Daoy (cell line): Measurements from ENCODE around the gene IQCK. TPM values are rescaled to one million over a fixed set of nuclear protein-coding genes. Genes with fewer than 3 reads are reported as not detected.

ENCODE experiments used
- DNase-seq: peaks from one replicate; pipeline ENCODE4 v3.0.0-alpha.2; 2015; ENCODE audit warnings: low read depth
- total RNA-seq: library from RNA; depleted of rRNA; stranded (reverse); fragments of >200 nt; shearing (Covaris generic); gene quantifications from 2 replicates; pipeline ENCODE4 v1.2.3, GENCODE V29; 2014

Gene IQCK
- total RNA-seq, 1 experiment from 2014 or later = 14.9 TPM

DNA sequence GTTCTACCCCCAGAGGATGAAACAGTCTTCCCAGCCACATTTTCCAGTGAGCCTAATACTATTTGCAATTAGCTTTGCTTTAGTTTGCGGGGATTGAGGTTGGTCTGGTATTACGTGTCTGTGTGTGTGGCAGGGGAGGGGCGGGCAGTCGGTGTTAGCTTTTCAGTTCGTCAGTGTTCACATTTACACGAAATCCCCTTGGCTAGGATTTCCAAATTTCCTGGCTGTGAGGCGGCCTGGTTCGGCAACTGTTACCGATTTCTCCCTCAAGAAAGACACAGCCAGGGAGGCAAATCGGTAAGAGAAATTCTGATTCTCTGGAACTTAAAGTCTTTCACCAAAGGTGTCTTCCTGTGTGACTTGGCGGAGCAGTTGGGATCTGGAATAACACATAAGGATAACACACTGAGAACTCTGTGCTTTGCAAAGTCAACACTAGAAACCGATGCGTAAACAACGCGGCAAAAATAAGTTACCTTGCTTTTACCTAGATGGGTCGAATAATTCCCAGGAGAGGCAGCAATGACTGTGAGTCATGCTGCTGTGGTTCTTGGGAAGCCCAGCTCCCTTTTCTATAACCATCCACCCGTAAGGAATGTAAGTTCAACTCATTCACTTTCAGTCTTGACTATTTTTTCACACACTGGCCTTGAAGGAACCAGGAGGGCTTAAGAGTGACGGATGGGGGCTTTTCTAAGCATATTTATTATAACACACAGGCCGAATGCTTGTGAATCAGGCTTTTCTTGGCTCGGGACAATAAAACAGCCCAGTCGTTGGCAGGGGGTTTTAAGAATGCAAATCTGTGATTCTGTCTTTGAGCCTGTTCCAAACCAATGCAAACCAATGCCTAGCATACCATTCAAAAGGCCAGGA lies 142.3 kb downstream of the IQCK start:
- peak; percentile 82 for DNase-seq

DNA sequence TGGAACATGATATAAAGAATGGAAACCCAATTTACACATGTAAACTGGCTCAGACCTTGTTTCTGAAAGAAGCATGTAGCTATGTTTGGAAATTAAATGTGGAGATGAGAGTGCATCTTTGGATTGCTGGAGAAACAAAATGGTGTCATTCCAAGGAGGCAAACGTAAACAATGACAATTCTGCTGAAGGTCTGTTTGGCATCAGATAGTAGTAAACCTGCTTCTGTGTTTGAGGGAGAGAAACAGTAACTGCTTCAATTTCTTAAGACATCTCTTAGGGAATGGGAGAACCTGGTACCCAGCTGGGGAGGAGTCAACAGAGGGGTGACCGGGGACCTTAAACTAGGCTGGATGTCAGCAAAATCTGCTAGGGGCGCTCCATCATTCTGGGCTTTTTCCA lies 143.1 kb downstream of the IQCK start:
- DNase-seq = no peak

DNA sequence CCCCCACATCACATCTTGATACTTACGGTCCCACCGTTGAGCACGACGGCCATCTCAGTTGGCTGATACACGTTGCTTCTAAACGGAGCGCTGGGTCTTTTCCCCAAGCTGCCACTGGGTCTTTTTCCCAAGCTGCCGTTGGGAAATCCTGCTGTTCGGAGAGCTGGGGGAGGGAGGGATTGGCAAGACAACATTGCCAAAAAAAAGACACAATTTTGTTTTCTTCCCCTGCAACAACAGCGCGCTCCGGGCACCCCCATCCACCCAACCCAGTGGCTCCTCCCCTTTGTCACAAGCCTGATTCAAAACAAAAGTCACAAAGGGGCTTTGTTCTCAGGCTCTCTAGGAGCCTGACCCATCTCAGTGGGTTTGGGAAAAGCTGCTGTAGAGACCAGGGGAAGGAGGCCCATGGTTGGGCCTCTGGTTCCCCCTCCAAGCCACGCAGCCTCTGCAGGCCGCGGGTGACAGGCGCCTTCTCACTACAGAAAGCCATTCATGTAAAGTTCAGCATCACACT lies 143.8 kb downstream of the IQCK start:
- DNase-seq = no peak

DNA sequence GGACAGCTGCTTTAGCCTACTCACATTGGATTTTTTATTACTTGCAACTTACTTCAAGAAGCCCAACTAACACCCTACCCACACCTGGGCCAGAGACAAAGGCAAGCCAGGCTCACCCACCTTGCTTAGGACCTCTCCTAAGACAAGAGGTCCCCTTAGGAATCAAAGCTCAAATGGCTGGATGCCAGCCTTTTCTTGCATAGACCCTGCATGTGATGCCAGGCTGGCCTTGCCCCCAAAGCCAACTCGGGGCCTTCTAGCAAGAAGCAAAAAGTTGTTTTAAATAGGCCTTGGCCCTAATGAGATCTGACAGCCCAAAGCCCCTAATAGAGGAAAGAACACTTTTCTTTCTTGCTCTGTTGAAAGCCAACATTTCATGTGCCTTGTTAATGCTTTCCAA lies 145.9 kb downstream of the IQCK start:
- no peak for DNase-seq

DNA sequence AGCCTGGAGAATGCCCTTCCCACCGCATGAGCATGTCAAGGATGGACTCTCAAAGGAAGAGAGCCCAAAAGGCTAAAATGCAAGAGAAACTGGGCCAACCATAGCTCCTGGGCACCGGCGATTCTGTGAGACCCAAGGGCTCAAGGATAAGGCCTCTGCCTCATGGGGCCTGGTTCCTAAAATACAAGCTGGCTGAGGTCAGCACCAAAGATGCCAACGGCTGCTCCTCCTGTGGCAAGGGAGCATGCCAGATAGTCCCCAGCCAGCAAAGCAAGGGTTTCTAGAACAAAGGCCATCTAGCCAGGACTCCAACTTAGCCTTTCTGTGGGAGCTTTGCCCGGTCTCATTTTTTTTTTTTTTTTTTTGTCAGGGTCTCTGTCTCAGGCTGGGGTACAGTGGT lies 146.5 kb downstream of the IQCK start:
- no peak for DNase-seq

DNA sequence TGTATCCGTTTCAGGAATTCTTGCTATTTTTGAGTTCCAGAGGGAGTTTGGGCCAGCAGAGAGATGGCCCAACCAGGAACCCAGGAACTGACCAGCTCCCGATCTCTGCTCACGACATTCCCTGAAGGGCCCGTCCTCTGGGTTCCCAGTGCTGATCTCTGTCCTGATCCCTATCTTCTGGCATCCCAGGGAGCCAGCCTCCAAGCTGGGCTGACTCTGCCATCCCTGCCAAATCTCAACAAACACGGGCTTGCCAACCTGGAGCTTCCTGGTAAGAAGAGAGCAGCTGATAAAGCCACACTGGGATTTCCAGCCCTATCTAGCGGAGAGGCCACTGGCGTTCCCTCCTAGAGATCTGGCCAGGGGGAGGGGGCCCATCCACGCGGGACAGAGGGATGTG lies 150.3 kb downstream of the IQCK start:
- DNase-seq = no peak

DNA sequence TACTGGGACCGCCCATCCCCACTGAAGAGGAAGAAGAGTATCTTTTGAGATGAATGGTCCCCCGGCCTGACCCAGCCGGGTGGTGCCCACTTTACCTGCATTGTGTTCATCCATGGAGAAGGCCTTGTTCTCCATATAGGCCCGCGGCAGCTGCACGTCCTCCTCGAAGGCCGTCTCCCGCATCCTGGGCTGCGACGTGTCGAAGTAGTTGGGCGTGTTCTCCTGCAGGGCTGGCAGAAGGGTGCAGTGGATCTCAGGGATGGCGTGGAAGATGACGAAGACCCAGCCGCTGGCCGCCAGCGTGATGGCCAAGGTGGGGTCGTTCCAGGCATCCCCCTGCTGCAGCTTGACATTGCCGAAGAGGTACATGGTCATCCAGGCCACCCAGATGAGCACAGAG lies 153.7 kb downstream of the IQCK start:
- DNase-seq = no peak

DNA sequence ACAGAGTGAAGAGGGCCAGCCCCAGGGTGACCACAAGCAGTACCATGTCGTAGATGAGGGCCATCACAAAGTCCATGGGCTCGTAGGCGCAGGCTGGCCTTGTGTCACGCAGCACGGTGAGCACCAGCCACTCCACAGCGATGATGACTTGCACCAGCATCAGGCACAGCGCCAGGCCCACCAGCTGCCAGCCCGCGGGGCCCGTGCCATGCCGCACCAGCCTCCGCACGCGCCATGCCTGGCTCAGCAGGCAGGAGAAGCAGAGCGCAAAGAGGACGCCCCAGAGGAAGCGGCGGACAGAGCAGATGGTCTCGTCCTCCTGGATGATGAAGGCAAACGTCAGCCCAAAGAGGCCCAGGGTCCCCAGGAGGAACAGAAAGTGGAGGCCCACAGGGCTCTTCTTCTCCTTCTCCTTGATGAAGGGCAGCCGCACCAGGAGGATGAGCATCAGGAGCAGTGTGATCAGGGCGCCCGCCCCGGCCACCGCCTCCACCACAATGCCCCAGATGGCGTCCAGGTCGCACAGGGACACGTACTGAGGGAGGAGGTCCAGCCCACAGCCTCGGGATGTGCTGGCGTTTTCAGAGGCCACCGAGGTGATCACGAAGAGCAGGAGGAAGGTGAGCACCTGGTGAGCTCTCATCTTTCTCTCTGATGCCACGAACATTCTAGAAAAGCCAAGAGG lies 154.2 kb downstream of the IQCK start:
- DNase-seq = no peak

DNA sequence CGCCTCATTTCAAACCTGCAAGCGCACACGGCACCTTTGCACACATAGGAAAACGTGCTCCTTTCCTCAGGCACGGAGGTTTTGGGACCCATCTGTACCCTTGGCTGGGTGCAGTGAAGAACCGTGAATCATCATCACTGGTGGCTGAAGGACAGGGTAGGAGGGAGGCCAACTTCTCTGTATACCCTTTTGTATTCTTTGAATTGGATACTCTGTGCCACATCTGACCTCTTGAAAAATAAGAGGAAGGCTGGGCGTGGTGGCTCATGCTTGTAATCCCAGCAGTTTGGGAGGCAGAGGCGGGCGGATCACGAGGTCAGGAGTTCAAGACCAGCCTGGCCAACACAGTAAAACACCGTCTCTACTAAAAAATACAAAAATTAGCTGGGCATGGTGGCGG lies 154.9 kb downstream of the IQCK start:
- DNase-seq = no peak

DNA sequence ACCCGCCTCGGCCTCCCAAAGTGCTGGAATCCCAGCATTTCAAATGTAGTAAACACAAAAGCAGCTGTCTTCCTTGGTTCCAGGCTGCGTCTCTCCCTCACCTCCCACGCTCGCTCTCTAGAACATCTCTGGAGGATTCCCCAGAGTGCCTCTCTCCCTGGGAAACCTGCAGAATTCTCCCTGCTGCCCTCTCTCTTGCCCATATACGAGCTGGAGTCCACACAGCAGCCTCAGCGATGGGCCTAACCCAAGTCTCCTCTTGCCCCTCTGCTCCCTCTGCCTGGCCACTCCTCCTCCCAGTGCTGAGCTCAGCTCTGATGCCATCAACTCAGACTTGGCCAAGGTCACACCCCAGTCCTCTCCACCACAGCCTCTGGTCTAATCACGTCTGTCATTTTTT lies 156.0 kb downstream of the IQCK start:
- DNase-seq = no peak

DNA sequence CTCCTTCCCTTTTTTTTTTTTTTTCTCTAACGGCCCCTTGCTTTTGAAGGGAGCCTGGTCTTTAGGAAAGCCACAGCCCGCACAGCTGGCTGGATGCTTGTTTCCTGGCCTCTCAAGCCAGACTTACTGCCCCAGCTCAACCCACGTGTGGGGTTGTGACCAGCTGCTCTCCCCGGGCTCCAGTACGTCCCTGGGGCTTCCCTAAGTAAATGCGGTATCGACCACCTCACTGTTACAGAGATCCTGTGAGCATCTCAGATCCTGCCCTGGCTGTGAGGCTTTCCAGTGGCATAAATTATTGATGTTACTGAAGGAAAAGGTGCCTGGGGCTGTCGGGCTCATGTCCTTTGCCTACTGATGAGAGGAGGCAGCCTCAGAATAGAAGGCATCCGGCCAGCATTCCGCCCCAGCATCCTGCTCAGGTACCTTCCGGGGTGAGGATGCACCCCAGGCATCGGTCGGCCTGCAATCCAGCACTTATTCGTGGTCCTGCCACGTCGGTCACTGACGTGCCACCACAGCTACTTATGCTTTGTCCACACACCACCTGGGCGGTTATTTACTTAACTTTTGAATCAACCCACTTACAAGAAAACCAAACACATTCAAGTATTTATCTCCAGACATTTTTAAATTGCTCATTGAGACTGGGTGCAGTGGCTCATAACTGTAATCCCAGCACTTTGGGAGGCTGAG lies 156.9 kb downstream of the IQCK start:
- no peak for DNase-seq

DNA sequence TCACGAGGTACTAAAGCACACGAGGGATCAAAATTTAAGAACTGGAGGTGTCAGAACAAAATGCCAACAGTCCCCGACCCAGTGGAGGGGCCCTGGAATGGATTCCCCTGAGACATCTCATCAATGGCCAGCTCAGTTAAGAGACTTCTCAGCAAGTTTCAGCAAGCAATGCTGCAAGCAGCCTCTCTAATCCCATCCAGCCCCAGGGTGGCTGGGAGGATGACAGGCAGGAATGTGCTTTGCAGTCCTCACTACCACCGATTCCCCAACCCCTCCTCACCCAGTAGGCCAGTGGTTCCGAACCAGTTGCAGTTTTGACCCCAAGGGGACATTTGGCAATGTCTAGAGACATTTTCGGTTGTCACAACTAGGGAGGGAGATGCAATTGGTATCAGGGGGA lies 157.8 kb downstream of the IQCK start:
- DNase-seq = no peak

DNA sequence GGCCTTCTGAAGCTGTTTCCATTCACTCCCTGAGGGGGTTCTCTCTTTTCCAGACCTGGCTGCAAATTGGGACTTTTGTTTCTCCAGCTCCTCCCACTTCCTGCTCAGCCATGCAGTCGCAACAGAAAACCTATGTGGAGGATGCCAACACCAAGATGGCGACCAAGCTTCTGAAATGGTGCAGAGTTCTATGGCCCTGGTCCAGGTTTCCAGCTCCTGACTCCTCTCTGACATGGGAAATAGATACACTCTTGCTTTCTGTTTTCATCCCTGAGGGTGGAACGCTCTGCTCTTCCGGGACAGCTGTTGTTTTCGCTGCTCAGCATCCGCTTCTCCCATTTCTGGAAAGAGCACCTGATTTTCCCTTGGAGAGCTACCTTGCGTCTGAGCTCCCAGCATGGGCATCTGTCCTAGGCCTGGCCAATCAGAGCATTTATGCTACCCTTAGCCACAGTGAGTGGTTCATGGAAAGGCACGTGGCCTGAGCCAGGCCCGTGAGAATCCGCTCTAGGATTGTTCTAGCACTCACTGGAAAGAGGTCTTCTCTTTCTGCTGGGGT lies 158.5 kb downstream of the IQCK start:
- no peak for DNase-seq

DNA sequence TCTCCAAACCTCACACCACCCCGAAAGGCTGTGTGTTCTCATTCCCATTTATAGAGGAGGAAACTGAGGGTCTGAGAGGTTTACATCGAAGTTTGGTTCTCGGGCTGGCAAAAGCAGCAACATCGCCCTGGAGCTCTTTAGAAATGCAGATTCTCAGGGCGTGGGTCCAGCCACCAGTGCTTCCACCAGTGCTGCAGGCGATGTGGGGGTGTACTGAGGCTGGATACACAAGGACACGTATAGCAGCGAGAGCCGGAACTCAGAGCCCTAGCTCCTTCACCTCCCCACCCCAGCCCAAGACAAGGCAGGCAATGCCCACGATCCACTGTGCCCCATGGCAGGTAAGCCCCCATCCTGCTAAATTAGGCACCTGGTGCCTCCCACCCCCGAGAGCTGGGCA lies 160.7 kb downstream of the IQCK start:
- DNase-seq = no peak

DNA sequence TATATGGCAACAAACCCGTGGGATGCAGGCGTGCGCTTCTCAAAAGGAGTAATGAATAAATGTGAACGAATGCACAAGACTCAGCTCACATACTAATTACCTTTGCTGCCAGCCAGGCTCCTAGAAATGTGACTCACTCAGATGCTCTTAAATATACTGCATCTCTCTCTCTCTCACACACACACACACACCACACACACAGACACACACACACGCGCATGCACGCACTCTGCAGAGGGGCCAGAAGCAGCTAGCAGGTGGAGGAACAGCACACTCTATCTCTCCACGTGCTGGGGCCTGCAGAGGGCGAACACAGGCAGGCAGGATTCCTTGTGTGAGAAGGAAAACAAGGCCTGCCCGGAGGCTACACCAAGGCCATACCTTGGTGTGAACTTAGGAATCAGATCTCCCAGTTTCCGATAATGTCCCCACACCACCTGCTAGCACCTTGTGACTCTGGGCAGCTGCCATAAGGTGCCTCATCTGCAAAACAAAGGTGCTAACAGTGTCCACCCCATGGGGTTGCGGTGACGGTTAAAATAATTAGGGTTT lies 161.2 kb downstream of the IQCK start:
- DNase-seq = no peak

DNA sequence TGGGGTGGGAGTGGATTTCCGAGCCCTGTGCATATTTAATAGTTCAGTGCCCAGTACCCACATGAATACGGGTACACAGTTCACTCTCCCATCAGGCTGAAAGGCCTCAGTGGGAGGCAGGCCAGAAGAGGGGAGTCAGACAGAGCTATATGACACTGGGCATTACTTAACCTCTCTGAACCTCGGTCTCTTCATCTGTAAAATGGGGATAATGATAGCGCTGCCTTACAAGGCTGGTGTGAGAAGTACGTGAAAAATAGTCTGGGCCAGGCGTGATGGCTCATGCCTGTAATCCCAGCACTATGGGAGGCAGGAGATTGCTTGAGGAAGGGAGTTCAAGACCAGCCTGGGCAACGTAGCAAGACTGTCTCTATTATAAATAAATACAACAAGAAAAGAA lies 163.0 kb downstream of the IQCK start:
- DNase-seq = no peak

DNA sequence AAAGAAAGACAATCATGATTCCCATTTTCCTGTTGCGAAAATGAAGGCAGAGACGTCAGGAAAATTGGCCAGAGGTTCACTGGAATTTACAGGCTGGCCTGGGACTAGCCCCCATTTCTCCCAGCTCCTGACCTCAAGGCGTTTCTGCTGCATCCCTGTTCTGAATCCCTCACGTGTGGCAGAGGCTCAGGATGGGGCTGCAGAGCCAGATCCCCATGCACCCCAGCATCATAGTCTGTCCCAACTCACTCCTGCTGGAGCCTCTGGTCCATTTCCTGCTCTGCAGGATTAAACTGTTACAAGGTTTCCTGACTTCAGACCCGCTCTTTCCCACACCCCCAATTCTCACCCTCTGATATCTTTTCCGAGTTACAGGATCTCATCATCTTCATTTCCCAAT lies 163.7 kb downstream of the IQCK start:
- DNase-seq = no peak

DNA sequence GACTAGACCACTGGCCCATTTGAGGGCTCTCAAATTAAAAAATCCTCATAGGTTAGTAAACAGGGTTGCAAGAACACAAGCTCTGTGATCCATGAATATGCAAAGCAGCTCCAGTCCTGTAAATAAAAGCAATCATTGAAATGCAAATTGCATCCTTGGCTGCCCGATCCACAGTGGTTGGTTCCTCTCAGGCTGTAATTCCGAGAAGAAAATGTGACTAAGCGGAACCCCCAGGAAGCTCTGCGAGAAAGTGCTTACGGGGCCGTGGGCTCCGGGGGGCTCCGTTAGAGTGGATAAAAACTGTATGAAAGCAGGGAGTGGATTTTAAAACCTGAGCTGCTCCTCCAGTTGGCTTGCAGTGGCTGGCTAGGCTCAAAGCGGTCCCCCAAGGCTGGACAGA lies 164.1 kb downstream of the IQCK start:
- DNase-seq = no peak

DNA sequence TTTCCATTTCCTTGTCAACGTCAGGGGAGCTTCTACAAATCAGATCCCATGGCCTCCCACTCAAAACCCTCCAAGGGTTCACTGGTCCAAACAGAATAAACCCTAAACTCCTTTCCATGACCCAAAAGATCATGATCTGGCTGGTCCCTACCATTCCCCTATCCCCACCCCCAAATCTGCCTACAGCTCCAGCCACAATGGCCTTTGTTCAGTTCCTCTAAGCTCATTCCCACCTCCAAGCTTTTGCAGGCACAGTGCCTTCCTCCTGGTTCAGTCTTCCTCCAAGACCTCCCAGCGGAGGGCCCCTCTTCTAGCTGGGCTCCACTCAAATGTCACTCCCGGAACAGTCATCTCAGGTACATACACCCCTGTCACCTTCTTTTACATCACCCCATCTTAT lies 164.6 kb downstream of the IQCK start:
- DNase-seq = no peak

DNA sequence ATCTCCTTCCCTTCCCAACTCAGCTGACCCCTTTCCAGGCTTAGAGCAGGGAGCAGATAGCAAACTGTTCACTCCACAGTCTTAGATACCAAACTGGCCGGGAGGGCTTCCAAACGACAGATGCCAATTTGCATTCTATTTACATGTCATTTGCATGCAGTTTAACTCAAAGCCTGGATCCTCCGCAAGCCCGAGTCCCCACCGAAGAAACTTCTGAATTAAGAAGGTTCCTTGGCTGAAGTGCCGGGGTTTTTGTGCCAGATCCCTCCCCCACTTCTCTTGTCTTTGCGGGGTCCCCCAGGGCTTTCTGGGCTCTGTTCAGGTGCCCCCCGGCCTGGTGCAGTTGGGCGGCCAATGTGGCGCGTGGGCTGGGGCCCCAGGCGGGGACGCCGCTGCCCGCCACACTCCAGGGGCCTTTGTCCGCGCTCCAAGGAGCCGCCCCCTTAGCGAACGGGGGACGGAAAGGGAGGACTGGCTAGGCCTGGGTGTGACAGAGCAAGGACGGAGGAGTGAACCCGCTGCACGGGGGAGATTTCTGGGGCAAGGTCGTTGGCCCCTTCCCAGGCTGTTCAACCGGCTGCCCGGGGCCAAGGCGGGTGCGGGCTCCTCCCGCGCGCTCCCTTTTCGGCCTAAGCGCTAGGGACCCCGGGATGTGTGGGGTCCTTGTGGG lies 165.4 kb downstream of the IQCK start:
- DNase-seq = no peak

DNA sequence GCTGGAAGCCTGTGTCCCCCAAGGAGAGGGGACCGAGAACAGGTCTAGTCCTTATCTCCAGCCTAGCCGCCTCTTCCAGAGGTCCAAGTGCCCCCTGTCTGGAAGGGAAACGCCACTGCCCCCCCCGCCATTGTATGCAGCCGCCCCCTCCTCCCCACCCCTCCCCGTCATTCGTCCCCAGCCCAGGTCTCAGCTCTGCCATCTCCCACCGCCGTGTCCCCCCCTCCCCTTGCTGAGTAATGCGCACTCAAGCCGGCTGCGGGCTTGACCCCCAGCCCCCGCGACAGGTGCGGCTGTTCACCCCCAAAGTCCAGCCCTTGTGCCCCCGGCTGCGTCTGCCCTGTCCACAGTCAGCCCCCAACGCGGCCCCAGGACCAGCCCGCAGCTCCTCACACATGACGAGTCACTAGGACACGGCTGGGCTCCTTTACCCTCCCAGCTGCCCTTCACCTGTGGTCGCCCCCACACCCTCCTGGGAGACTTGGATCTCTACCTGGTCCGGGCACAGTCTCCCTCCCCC lies 166.0 kb downstream of the IQCK start:
- no peak for DNase-seq
